GM23338 (cell line): ENCODE data around the gene BMPER. TPM values are rescaled to one million over a fixed set of nuclear protein-coding genes. Genes with fewer than 3 reads are reported as not detected.
"Not testable (repeated sequence)": the region's sequence is repeated elsewhere in the genome, so short reads cannot be mapped to it uniquely, and the experiment has no call there.

Source experiments
- ATAC-seq: fragments of 200-7000 bp; cut with Tn5 transposase; 3 replicates; pipeline ENCODE4 v1.9.1; 2020
- DNase-seq: peaks from one replicate; pipeline ENCODE4 v3.0.0-alpha.2; 2015; ENCODE audit warnings: low spot score
- H2AFZ ChIP-seq: fragments of 200-600 bp; sonication (generic); 2 replicates; pipeline ENCODE4 v1.8.0; 2016; ENCODE audit warnings: antibody characterized with exemption, mild to moderate bottlenecking, moderate library complexity
- H3F3A ChIP-seq: fragments of 200-600 bp; sonication (generic); replicated peaks from 2 replicates; pipeline ENCODE4 v1.8.0; 2017; ENCODE audit warnings: antibody characterized with exemption, mixed run types, low read depth
- H3K27ac ChIP-seq: fragments of 200-600 bp; sonication (generic); 2 replicates; pipeline ENCODE4 v1.6.1; 2016; ENCODE audit warnings: low read depth
- H3K27me3 ChIP-seq: fragments of 200-600 bp; sonication (generic); 2 replicates; pipeline ENCODE4 v1.8.0; 2016; ENCODE audit warnings: mild to moderate bottlenecking, mixed run types, moderate library complexity; ENCODE audit not compliant: insufficient read depth
- H3K36me3 ChIP-seq: fragments of 200-600 bp; sonication (generic); 2 replicates; pipeline ENCODE4 v1.8.0; 2016; ENCODE audit warnings: mild to moderate bottlenecking; ENCODE audit not compliant: insufficient read depth
- H3K4me1 ChIP-seq: fragments of 200-600 bp; sonication (generic); 2 replicates; pipeline ENCODE4 v1.8.0; 2016; ENCODE audit warnings: mild to moderate bottlenecking, moderate library complexity; ENCODE audit not compliant: insufficient read depth
- H3K4me2 ChIP-seq: fragments of 200-600 bp; sonication (generic); 2 replicates; pipeline ENCODE4 v1.7.1; 2017; ENCODE audit warnings: mixed run types
- H3K4me3 ChIP-seq: fragments of 200-600 bp; sonication (generic); 2 replicates; pipeline ENCODE4 v1.6.1; 2016; ENCODE audit warnings: mixed run types
- H3K79me2 ChIP-seq: fragments of 200-600 bp; sonication (generic); replicated peaks from 2 replicates; pipeline ENCODE4 v1.8.0; 2017; ENCODE audit warnings: mild to moderate bottlenecking; ENCODE audit not compliant: insufficient read depth
- H3K9me2 ChIP-seq: fragments of 200-600 bp; sonication (generic); 2 replicates; pipeline ENCODE4 v1.8.0; 2017; ENCODE audit not compliant: insufficient read depth
- H4K20me1 ChIP-seq: fragments of 200-600 bp; sonication (generic); replicated peaks from 2 replicates; pipeline ENCODE4 v1.8.0; 2017; ENCODE audit warnings: mild to moderate bottlenecking; ENCODE audit not compliant: insufficient read depth
- H3K27ac Mint-ChIP-seq: 2 replicates; pipeline ENCODE4 v1.8.0; 2020; ENCODE audit warnings: inconsistent platforms, mild to moderate bottlenecking, moderate library complexity, mixed read lengths
- H3K27me3 Mint-ChIP-seq: 3 replicates; pipeline ENCODE4 v1.8.0; 2022; ENCODE audit warnings: low read depth, mild to moderate bottlenecking, moderate library complexity, mixed read lengths, inconsistent platforms; ENCODE audit not compliant: insufficient read depth, poor library complexity
- H3K36me3 Mint-ChIP-seq: 3 replicates; pipeline ENCODE4 v1.8.0; 2021; ENCODE audit warnings: low read depth, mild to moderate bottlenecking, inconsistent platforms, moderate library complexity, mixed read lengths
- H3K4me1 Mint-ChIP-seq: 3 replicates; pipeline ENCODE4 v1.8.0; 2020; ENCODE audit warnings: mild to moderate bottlenecking, inconsistent platforms, mixed read lengths
- H3K4me3 Mint-ChIP-seq: 3 replicates; pipeline ENCODE4 v1.8.0; 2021; ENCODE audit warnings: moderate library complexity, mild to moderate bottlenecking, inconsistent platforms, mixed read lengths
- H3K9me3 Mint-ChIP-seq: 3 replicates; pipeline ENCODE4 v1.8.0; 2020; ENCODE audit warnings: moderate library complexity, mild to moderate bottlenecking, inconsistent platforms, mixed read lengths
- CREB1 ChIP-seq: fragments of 250-450 bp; sonication (Bioruptor Pico); IDR thresholded peaks from 2 replicates; pipeline ENCODE4 v1.5.0; 2020; ENCODE audit warnings: low read depth, mild to moderate bottlenecking, moderate library complexity
- EZH2 ChIP-seq: fragments of 200-600 bp; sonication (generic); IDR thresholded peaks from one replicate; pipeline ENCODE4 v1.8.0; 2017; ENCODE audit warnings: antibody characterized with exemption, mild to moderate bottlenecking, low read depth; ENCODE audit not compliant: unreplicated experiment
- EZH2phosphoT487 ChIP-seq: fragments of 200-600 bp; sonication (generic); IDR thresholded peaks from one replicate; pipeline ENCODE4 v1.8.1; 2018; ENCODE audit warnings: antibody characterized with exemption; ENCODE audit not compliant: unreplicated experiment
- JUNB ChIP-seq: IDR thresholded peaks from one replicate; pipeline ENCODE4 v1.6.1; 2016; ENCODE audit warnings: antibody characterized with exemption; ENCODE audit not compliant: unreplicated experiment
- POLR2AphosphoS5 ChIP-seq: IDR thresholded peaks from 2 replicates; pipeline ENCODE4 v1.6.1; 2016; ENCODE audit warnings: antibody characterized with exemption, low read depth
- STAT1 ChIP-seq: IDR thresholded peaks from one replicate; pipeline ENCODE4 v1.6.1; 2016; ENCODE audit warnings: antibody characterized with exemption; ENCODE audit not compliant: unreplicated experiment
- ZNF331 ChIP-seq: fragments of 250-450 bp; sonication (Bioruptor Pico); IDR thresholded peaks from 2 replicates; pipeline ENCODE4 v1.5.0; 2020; ENCODE audit warnings: low read depth, mild to moderate bottlenecking, moderate library complexity
- polyA plus RNA-seq: library from polyadenylated mRNA; unstranded; fragments of >200 nt; fragmentation: Nextera tagmentation; extraction: Ambion mirVana; gene quantifications from 2 replicates; pipeline ENCODE4 v1.2.1, GENCODE V29; 2016
- total RNA-seq: library from RNA; depleted of rRNA; stranded (reverse); fragments of >200 nt; shearing (Covaris generic); gene quantifications from 2 replicates; pipeline ENCODE4 v1.2.3, GENCODE V29; 2014
- TF ChIP-seq, protein P1 (sequence below): IDR thresholded peaks from 2 replicates; pipeline ENCODE4 v1.6.1; 2016; ENCODE audit warnings: antibody characterized with exemption
- TF ChIP-seq, protein P2 (sequence below), 2 experiments: fragments of 200-600 bp in 1 of 2; sonication (generic) in 1 of 2; conservative IDR thresholded peaks; 2 replicates each; pipeline versions ENCODE4 v1.5.1 to v1.6.1; 2016 to 2017; ENCODE audit warnings: antibody characterized with exemption in 2 of 2, low read depth in 2 of 2, mild to moderate bottlenecking in 2 of 2, moderate library complexity in 1 of 2

The BMPER gene
- total and polyA plus RNA-seq, 2 experiments from 2014 or later = 0.53 to 1.4 TPM

DNA sequence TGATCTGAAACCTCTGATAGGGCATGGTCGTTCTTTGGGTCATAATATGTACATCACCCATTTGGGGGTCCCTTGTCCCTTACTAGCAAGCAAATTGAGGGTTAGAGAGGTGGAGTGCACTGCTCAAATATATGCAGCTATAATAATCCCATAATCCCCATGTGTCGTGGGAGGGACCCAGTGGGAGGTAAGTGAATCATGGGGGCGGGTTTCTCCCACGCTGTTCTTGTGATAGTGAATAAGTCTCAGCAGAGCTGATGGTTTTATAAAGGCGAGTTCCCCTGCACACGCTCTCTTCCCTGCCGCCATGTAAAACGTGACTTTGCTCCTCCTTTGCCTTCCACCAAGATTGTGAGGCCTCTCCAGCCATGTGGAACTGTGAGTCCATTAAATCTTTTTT is 262.7 kb downstream of the BMPER start:
- H3K9me3 Mint-ChIP-seq = no peaks in the 10 kb centered on the region; the same call in 1 of the 3 replicates
- Histone ChIP-seq H3K27me3 (no peaks in the 10 kb centered on the region), H4K20me1 (no peaks in the 10 kb centered on the region), H3K9me2 (no peaks in the 10 kb centered on the region; the same call in 1 of the 2 replicates), H3F3A (no peaks in the 10 kb centered on the region), H3K4me1 (no peaks in the 10 kb centered on the region), H3K36me3 (no peaks in the 10 kb centered on the region), H3K4me3 (no peak overlapping the region), H3K27ac (no peak overlapping the region), H2AFZ (no peak overlapping the region), H3K4me2 (no peak overlapping the region), H3K79me2 (no peaks in the 10 kb centered on the region)
- DNase-seq (no peak), ATAC-seq (no peak)
- H3K4me3 Mint-ChIP-seq = no peak overlapping the region
- no peak overlapping the region for H3K27ac Mint-ChIP-seq
- TF ChIP-seq CREB1 (CRISPR knock-in tag) = no peak
- TF ChIP-seq, protein P1, sequence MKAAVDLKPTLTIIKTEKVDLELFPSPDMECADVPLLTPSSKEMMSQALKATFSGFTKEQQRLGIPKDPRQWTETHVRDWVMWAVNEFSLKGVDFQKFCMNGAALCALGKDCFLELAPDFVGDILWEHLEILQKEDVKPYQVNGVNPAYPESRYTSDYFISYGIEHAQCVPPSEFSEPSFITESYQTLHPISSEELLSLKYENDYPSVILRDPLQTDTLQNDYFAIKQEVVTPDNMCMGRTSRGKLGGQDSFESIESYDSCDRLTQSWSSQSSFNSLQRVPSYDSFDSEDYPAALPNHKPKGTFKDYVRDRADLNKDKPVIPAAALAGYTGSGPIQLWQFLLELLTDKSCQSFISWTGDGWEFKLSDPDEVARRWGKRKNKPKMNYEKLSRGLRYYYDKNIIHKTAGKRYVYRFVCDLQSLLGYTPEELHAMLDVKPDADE = no peak
- H3K27me3 Mint-ChIP-seq = no peaks in the 10 kb centered on the region
- no peaks in the 10 kb centered on the region; the same call in 2 of the 3 replicates for H3K4me1 Mint-ChIP-seq
- no peaks in the 10 kb centered on the region; the same call in 2 of the 3 replicates for H3K36me3 Mint-ChIP-seq

DNA sequence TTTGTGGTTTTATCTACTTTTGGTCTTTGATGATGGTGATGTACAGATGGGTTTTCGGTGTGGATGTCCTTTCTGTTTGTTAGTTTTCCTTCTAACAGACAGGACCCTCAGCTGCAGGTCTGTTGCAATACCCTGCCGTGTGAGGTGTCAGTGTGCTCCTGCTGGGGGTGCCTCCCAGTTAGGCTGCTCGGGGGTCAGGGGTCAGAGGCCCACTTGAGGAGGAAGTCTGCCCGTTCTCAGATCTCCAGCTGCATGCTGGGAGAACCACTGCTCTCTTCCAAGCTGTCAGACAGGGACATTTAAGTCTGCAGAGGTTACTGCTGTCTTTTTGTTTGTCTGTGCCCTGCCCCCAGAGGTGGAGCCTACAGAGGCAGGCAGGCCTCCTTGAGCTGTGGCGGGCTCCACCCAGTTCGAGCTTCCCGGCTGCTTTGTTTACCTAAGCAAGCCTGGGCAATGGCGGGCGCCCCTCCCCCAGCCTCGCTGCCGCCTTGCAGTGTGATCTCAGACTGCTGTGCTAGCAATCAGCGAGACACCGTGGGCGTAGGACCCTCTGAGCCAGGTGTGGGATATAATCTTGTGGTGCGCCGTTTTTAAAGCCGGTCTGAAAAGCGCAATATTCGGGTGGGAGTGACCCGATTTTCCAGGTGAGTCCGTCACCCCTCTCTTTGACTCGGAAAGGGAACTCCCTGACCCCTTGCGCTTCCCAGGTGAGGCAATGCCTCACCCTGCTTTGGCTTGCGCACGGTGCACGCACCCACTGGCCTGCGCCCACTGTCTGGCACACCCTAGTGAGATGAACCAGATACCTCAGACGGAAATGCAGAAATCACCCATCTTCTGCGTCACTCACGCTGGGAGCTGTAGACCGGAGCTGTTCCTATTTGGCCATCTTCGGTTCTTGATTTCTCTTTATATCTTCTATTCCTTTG is 269.6 kb downstream of the BMPER start:
- Mint-ChIP-seq H3K9me3 (peaks cover 12% of the 10 kb centered on the region), H3K36me3 (peaks cover 19% of the 10 kb centered on the region), H3K4me3 (peak overlapping the region; percentile 54), H3K27ac (peak overlapping the region; percentile 55; the same call in 1 of the 2 replicates)
- not testable (repeated sequence) for H3K4me1 Mint-ChIP-seq, H3K27me3 Mint-ChIP-seq, ATAC-seq, H3K27ac ChIP-seq, H3K27me3 ChIP-seq, DNase-seq, H3K36me3 ChIP-seq, H3K4me1 ChIP-seq, H3K79me2 ChIP-seq, H3K9me2 ChIP-seq, H3F3A ChIP-seq, H4K20me1 ChIP-seq
- peak overlapping the region; percentile 43 for H3K4me3 ChIP-seq
- peak overlapping the region; percentile 54; the same call in 1 of the 2 replicates for H3K4me2 ChIP-seq
- peak overlapping the region; percentile 6; the same call in 1 of the 2 replicates for H2AFZ ChIP-seq

DNA sequence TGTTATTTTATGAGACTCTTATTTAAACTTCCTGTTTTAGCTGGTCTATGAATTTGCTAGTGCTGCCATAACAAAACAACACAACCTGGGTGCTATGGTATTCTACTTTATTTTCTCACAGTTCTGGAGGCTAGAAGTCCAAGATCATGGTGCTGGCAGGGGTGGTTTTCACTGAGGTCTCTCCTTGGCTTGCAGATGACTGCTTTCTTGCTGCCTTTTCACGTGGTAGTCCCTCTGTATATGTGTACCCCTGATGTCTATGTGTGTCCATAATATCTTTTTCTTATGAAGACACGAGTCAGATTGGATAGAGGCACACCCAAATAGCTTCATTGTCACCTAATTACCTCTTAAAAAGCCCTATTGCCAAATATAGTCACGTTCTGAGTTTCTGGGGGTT is 270.5 kb downstream of the BMPER start:
- Mint-ChIP-seq H3K36me3 (peaks cover 19% of the 10 kb centered on the region), H3K9me3 (peaks cover 12% of the 10 kb centered on the region), H3K27me3 (no peaks in the 10 kb centered on the region), H3K27ac (no peak overlapping the region), H3K4me3 (no peak overlapping the region), H3K4me1 (peaks cover 7% of the 10 kb centered on the region)
- Histone ChIP-seq H3K27me3 (no peaks in the 10 kb centered on the region), H3K4me3 (peak overlapping the region; percentile 43), H3K4me2 (peak overlapping the region; percentile 8; the same call in 1 of the 2 replicates), H3K36me3 (no peaks in the 10 kb centered on the region), H3K79me2 (no peaks in the 10 kb centered on the region), H3K27ac (no peak overlapping the region), H2AFZ (no peak overlapping the region), H4K20me1 (no peaks in the 10 kb centered on the region), H3K4me1 (no peaks in the 10 kb centered on the region), H3K9me2 (peaks cover 9% of the 10 kb centered on the region), H3F3A (no peaks in the 10 kb centered on the region)
- ATAC-seq (no peak), DNase-seq (no peak)
- TF ChIP-seq JUNB = no peak
- no peak for TF ChIP-seq POLR2AphosphoS5
- no peak for TF ChIP-seq STAT1
- TF ChIP-seq, protein P2, sequence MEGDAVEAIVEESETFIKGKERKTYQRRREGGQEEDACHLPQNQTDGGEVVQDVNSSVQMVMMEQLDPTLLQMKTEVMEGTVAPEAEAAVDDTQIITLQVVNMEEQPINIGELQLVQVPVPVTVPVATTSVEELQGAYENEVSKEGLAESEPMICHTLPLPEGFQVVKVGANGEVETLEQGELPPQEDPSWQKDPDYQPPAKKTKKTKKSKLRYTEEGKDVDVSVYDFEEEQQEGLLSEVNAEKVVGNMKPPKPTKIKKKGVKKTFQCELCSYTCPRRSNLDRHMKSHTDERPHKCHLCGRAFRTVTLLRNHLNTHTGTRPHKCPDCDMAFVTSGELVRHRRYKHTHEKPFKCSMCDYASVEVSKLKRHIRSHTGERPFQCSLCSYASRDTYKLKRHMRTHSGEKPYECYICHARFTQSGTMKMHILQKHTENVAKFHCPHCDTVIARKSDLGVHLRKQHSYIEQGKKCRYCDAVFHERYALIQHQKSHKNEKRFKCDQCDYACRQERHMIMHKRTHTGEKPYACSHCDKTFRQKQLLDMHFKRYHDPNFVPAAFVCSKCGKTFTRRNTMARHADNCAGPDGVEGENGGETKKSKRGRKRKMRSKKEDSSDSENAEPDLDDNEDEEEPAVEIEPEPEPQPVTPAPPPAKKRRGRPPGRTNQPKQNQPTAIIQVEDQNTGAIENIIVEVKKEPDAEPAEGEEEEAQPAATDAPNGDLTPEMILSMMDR (conservative IDR thresholded peaks at IDR 0.05; ENCODE audit: low read depth in 2 of 2) = no peak
- TF ChIP-seq ZNF331 = no peak
- TF ChIP-seq EZH2 = no peak
- TF ChIP-seq EZH2phosphoT487 = no peak
